Stimulated activated naive CD4-positive, alpha-beta T cell (primary cell): Measurements from ENCODE around the gene SLC16A2.
"Not testable (repeated sequence)": the region's sequence is repeated elsewhere in the genome, so short reads cannot be mapped to it uniquely, and the experiment has no call there.

Experiments used
- DNase-seq, 6 experiments: peaks; one replicate each; lab custom pipeline; 2025; lab: John Stamatoyannopoulos, UW

SLC16A2 gene

GRCh38 chrX:74446876-74447275 lies 25.6 kb downstream of the SLC16A2 start:
- no peak for DNase-seq

GRCh38 chrX:74448669-74449068 lies 27.4 kb downstream of the SLC16A2 start:
- no peak for DNase-seq

- peak in 3 of 6 experiments; percentile 8 to 27 (median 18) for DNase-seq
Observed at GRCh38 chrX:74449322-74449936, 28.1 kb downstream of the SLC16A2 start.

- no peak for DNase-seq
Observed at GRCh38 chrX:74449937-74450330, 28.6 kb downstream of the SLC16A2 start.

GRCh38 chrX:74450803-74451449 lies 29.6 kb downstream of the SLC16A2 start:
- no peak for DNase-seq

- no peak for DNase-seq
Observed at GRCh38 chrX:74451450-74452198, 30.3 kb downstream of the SLC16A2 start.

GRCh38 chrX:74452199-74452481 lies 30.8 kb downstream of the SLC16A2 start:
- no peak for DNase-seq

- DNase-seq = no peak
Observed at GRCh38 chrX:74453178-74453577, 31.9 kb downstream of the SLC16A2 start.

GRCh38 chrX:74454233-74454632 lies 32.9 kb downstream of the SLC16A2 start:
- not testable (repeated sequence) for DNase-seq

GRCh38 chrX:74458736-74459135 lies 37.4 kb downstream of the SLC16A2 start:
- no peak for DNase-seq

GRCh38 chrX:74461384-74461783 lies 40.1 kb downstream of the SLC16A2 start:
- DNase-seq = no peak

GRCh38 chrX:74464722-74465121 lies 43.4 kb downstream of the SLC16A2 start:
- DNase-seq = no peak

GRCh38 chrX:74465424-74465823 lies 44.1 kb downstream of the SLC16A2 start:
- no peak for DNase-seq

- no peak for DNase-seq
Observed at GRCh38 chrX:74467656-74468055, 46.4 kb downstream of the SLC16A2 start.

GRCh38 chrX:74473116-74473515 lies 51.8 kb downstream of the SLC16A2 start:
- not testable (repeated sequence) for DNase-seq

- no peak for DNase-seq
Observed at GRCh38 chrX:74490247-74490646, 69.0 kb downstream of the SLC16A2 start.

GRCh38 chrX:74492720-74493201 lies 71.5 kb downstream of the SLC16A2 start:
- peak in 2 of 6 experiments; percentile 1 to 3 for DNase-seq

- DNase-seq = no peak
Observed at GRCh38 chrX:74493806-74494205, 72.5 kb downstream of the SLC16A2 start.

GRCh38 chrX:74498924-74499323 lies 77.6 kb downstream of the SLC16A2 start:
- no peak for DNase-seq

GRCh38 chrX:74500067-74500466 lies 78.8 kb downstream of the SLC16A2 start:
- no peak for DNase-seq

- no peak for DNase-seq
Observed at GRCh38 chrX:74500555-74500954, 79.3 kb downstream of the SLC16A2 start.

GRCh38 chrX:74505437-74505836 lies 84.1 kb downstream of the SLC16A2 start:
- DNase-seq = no peak
